Neutrophil (primary cell): ENCODE data around the gene ACOT2.
"Not testable (repeated sequence)": the region's sequence is repeated elsewhere in the genome, so short reads cannot be mapped to it uniquely, and the experiment has no call there.

Experiments used
- H3K27ac ChIP-seq: fragments of 200-600 bp; sonication (generic); 2 replicates; pipeline ENCODE4 v1.5.1; 2016; ENCODE audit warnings: mild to moderate bottlenecking, moderate library complexity
- H3K27me3 ChIP-seq: fragments of 200-600 bp; sonication (generic); 2 replicates; pipeline ENCODE4 v1.6.0; 2016; ENCODE audit warnings: mild to moderate bottlenecking
- H3K36me3 ChIP-seq: fragments of 200-600 bp; sonication (generic); 2 replicates; pipeline ENCODE4 v1.5.1; 2017
- H3K4me1 ChIP-seq, 2 experiments: fragments of 200-600 bp in 1 of 2; sonication (generic) in 1 of 2; 1 replicate in 1 of 2; 2 replicates in 1 of 2; pipeline versions ENCODE4 v1.5.1 to v1.6.1; 2013 to 2016; ENCODE audit warnings: low read depth in 1 of 2, low read length in 1 of 2, mild to moderate bottlenecking in 1 of 2, moderate library complexity in 1 of 2; ENCODE audit not compliant: control insufficient read depth in 1 of 2, insufficient read depth in 1 of 2
- H3K4me3 ChIP-seq, 2 experiments: fragments of 200-600 bp in 1 of 2; sonication (generic) in 1 of 2; 1 replicate in 1 of 2; 2 replicates in 1 of 2; pipeline ENCODE4 v1.5.1; 2013 to 2016; ENCODE audit warnings: low read depth in 1 of 2, low read length in 1 of 2, mild to moderate bottlenecking in 1 of 2, moderate library complexity in 1 of 2
- H3K9me3 ChIP-seq: fragments of 200-600 bp; sonication (generic); 2 replicates; pipeline ENCODE4 v1.5.1; 2016
- CTCF ChIP-seq: fragments of 200-600 bp; sonication (generic); IDR thresholded peaks from 2 replicates; pipeline ENCODE4 v1.5.1; 2016; ENCODE audit warnings: antibody characterized with exemption

The ACOT2 gene

GRCh38 chr14:73588695-73589094, 19.7 kb downstream of the ACOT2 start:
- Histone ChIP-seq H3K4me3 (no peak overlapping the region), H3K27ac (no peak overlapping the region), H3K4me1 (peaks cover 10% of the 10 kb centered on the region in 2 experiments), H3K9me3 (no peaks in the 10 kb centered on the region), H3K27me3 (peaks cover 29% of the 10 kb centered on the region), H3K36me3 (no peaks in the 10 kb centered on the region)
- TF ChIP-seq CTCF, result no peak

GRCh38 chr14:73589116-73589515, 20.1 kb downstream of the ACOT2 start:
- peaks cover 29% of the 10 kb centered on the region for H3K27me3 ChIP-seq
- no peaks in the 10 kb centered on the region for H3K36me3 ChIP-seq
- TF ChIP-seq CTCF, result no peak
- H3K27ac ChIP-seq, result no peak overlapping the region
- no peaks in the 10 kb centered on the region for H3K9me3 ChIP-seq
- H3K4me1 ChIP-seq, result peaks cover 10% of the 10 kb centered on the region in 2 experiments
- no peak overlapping the region for H3K4me3 ChIP-seq

GRCh38 chr14:73590673-73591004, 21.6 kb downstream of the ACOT2 start:
- not testable (repeated sequence) for H3K9me3 ChIP-seq, H3K36me3 ChIP-seq, H3K4me3 ChIP-seq, H3K27ac ChIP-seq, H3K4me1 ChIP-seq
- peaks cover 29% of the 10 kb centered on the region for H3K27me3 ChIP-seq

- Histone ChIP-seq H3K27me3 (peaks cover 29% of the 10 kb centered on the region), H3K4me3 (peak within 1 kb of the TSS; percentile 50 to 57), H3K4me1 (peaks cover 10% of the 10 kb centered on the region in 2 experiments), H3K9me3 (no peaks in the 10 kb centered on the region), H3K36me3 (no peaks in the 10 kb centered on the region), H3K27ac (no peak within 1 kb of the TSS)
- TF ChIP-seq CTCF, result no peak
Observed at GRCh38 chr14:73591690-73592449, 22.9 kb downstream of the ACOT2 start, which contains the start of gene ACOT4. TSS of gene ACOT4 (plus strand) at chr14:73591873. CDS start at chr14:73591960, 87 bp downstream.

- Histone ChIP-seq H3K4me1 (peaks cover 10% of the 10 kb centered on the region in 2 experiments), H3K36me3 (no peaks in the 10 kb centered on the region), H3K9me3 (no peaks in the 10 kb centered on the region), H3K4me3 (no peak overlapping the region), H3K27ac (no peak overlapping the region), H3K27me3 (peaks cover 29% of the 10 kb centered on the region)
- no peak for TF ChIP-seq CTCF
Observed at GRCh38 chr14:73594491-73594890, 25.5 kb downstream of the ACOT2 start.

GRCh38 chr14:73599499-73599898, 30.5 kb downstream of the ACOT2 start:
- Histone ChIP-seq H3K4me1 (no peaks in the 10 kb centered on the region), H3K36me3 (no peaks in the 10 kb centered on the region), H3K4me3 (no peak overlapping the region), H3K27me3 (peaks cover 4% of the 10 kb centered on the region), H3K27ac (no peak overlapping the region), H3K9me3 (no peaks in the 10 kb centered on the region)
- no peak for TF ChIP-seq CTCF
